Measurements from ENCODE around the gene THAP4. TPM values are rescaled to one million over a fixed set of nuclear protein-coding genes. Genes with fewer than 3 reads are reported as not detected.

The THAP4 gene
- total and polyA plus RNA-seq, 2 of the 13 experiments (the other 11 are each of a cell fraction or from before 2014, with no cell fraction given) = 59.7 to 75.7 TPM

DNA sequence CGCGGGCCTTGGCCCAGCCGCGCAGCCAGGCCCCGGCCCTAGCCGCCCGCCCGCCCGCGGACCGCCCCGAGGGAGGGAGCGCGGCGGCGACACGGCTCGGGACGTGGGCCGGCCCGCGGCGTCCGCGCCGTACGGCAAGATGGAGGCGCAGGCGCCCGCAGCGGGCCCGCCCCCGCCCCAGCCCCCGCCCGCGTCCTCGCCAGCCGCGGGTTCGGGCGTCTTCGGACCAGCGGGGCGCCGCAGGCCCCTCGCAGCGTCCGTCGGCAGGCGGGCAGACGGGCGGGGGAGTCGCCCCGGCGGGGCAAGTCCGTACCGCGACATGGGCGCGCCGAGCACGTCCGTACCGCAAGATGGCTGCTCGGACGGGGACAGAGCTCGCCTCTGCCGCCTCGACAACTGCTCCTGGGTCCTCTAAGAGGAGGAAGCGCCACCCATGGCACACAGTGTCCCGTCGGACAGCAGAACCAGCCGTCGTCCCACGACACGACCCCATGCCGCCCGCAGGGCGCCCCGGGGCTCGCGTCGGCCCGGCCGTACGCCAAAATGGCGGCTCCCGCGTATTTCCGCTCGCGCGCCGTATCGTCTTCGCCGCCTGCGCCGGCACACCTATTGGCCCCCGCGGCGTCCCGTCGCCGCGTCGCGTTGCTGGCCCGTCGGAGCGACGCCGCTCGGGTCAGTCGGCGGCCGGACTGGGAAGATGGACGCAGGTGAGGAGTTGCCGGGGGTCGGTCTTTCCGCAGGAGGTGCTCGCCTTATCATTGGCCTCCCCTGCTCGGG, at the start of gene THAP4, which contains the start of gene ATG4B (continued):
- TF ChIP-seq, protein P1, sequence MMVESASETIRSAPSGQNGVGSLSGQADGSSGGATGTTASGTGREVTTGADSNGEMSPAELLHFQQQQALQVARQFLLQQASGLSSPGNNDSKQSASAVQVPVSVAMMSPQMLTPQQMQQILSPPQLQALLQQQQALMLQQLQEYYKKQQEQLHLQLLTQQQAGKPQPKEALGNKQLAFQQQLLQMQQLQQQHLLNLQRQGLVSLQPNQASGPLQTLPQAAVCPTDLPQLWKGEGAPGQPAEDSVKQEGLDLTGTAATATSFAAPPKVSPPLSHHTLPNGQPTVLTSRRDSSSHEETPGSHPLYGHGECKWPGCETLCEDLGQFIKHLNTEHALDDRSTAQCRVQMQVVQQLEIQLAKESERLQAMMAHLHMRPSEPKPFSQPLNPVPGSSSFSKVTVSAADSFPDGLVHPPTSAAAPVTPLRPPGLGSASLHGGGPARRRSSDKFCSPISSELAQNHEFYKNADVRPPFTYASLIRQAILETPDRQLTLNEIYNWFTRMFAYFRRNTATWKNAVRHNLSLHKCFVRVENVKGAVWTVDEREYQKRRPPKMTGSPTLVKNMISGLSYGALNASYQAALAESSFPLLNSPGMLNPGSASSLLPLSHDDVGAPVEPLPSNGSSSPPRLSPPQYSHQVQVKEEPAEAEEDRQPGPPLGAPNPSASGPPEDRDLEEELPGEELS (CRISPR knock-in tag; IDR thresholded peaks at IDR 0.05) = peak; percentile 47; the same call in 1 of the 2 replicates
- TF ChIP-seq SRF (IDR thresholded peaks at IDR 0.05; ENCODE audit: low read depth, low read length) (peak; percentile 65; the same call in 1 of the 2 replicates), SKI (IDR thresholded peaks at IDR 0.05; ENCODE audit: partially characterized antibody) (peak; percentile 87), ZNF317 (CRISPR knock-in tag; IDR thresholded peaks at IDR 0.05) (no peak), HNRNPK (IDR thresholded peaks at IDR 0.05; ENCODE audit: low read depth, low read length, poor library complexity, severe bottlenecking) (peak; percentile 79), FOSL1 (CRISPR knock-in tag; IDR thresholded peaks at IDR 0.05; ENCODE audit: borderline replicate concordance) (no peak), MBNL3 (CRISPR knock-in tag; conservative IDR thresholded peaks at IDR 0.05) (no peak), ZMYM3 (CRISPR knock-in tag; IDR thresholded peaks at IDR 0.05) (peak; percentile 63; the same call in 1 of the 2 replicates), RARG (CRISPR knock-in tag; IDR thresholded peaks at IDR 0.05; ENCODE audit: low read depth) (0 out of 2 replicates have a peak, but pooled peaks have one; percentile 61), ZNF788 (CRISPR knock-in tag; IDR thresholded peaks at IDR 0.05; ENCODE audit: borderline replicate concordance) (peak; percentile 98), ZNF12 (CRISPR knock-in tag; IDR thresholded peaks at IDR 0.05) (peak; percentile 34; the same call in 1 of the 2 replicates), REXO4 (CRISPR knock-in tag; IDR thresholded peaks at IDR 0.05; ENCODE audit: borderline replicate concordance) (no peak), XRCC5 (optimal IDR thresholded peaks at IDR 0.05; ENCODE audit: low read length) (peak; percentile 75), HHEX (CRISPR knock-in tag; IDR thresholded peaks at IDR 0.05) (0 out of 2 replicates have a peak, but pooled peaks have one; percentile 24), ZNF383 (CRISPR knock-in tag; IDR thresholded peaks at IDR 0.05; ENCODE audit: borderline replicate concordance) (peak; percentile 56; the same call in 1 of the 2 replicates), BORCS8-MEF2B (CRISPR knock-in tag; IDR thresholded peaks at IDR 0.05) (peak; percentile 90), ZC3H4 (CRISPR knock-in tag; IDR thresholded peaks at IDR 0.05; ENCODE audit: borderline replicate concordance) (0 out of 2 replicates have a peak, but pooled peaks have one; percentile 63), KAT8 (CRISPR knock-in tag; IDR thresholded peaks at IDR 0.05) (peak; percentile 95), ZNF547 (CRISPR knock-in tag; IDR thresholded peaks at IDR 0.05) (peak; percentile 92), MIXL1 (CRISPR knock-in tag; IDR thresholded peaks at IDR 0.05) (peak; percentile 60; the same call in 1 of the 2 replicates), YY1 (IDR thresholded peaks at IDR 0.05; ENCODE audit: insufficient read depth, insufficient replicate concordance, low read depth, low read length) (peak; percentile 97), LCORL (IDR thresholded peaks at IDR 0.05) (no peak), LCORL (CRISPR knock-in tag; IDR thresholded peaks at IDR 0.05) (no peak; the same call in 1 of the 2 replicates)
- TF ChIP-seq, protein P2, sequence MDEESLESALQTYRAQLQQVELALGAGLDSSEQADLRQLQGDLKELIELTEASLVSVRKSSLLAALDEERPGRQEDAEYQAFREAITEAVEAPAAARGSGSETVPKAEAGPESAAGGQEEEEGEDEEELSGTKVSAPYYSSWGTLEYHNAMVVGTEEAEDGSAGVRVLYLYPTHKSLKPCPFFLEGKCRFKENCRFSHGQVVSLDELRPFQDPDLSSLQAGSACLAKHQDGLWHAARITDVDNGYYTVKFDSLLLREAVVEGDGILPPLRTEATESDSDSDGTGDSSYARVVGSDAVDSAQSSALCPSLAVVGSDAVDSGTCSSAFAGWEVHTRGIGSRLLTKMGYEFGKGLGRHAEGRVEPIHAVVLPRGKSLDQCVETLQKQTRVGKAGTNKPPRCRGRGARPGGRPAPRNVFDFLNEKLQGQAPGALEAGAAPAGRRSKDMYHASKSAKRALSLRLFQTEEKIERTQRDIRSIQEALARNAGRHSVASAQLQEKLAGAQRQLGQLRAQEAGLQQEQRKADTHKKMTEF (CRISPR knock-in tag; IDR thresholded peaks at IDR 0.05) = peak; percentile 92
- TF ChIP-seq, protein P3, sequence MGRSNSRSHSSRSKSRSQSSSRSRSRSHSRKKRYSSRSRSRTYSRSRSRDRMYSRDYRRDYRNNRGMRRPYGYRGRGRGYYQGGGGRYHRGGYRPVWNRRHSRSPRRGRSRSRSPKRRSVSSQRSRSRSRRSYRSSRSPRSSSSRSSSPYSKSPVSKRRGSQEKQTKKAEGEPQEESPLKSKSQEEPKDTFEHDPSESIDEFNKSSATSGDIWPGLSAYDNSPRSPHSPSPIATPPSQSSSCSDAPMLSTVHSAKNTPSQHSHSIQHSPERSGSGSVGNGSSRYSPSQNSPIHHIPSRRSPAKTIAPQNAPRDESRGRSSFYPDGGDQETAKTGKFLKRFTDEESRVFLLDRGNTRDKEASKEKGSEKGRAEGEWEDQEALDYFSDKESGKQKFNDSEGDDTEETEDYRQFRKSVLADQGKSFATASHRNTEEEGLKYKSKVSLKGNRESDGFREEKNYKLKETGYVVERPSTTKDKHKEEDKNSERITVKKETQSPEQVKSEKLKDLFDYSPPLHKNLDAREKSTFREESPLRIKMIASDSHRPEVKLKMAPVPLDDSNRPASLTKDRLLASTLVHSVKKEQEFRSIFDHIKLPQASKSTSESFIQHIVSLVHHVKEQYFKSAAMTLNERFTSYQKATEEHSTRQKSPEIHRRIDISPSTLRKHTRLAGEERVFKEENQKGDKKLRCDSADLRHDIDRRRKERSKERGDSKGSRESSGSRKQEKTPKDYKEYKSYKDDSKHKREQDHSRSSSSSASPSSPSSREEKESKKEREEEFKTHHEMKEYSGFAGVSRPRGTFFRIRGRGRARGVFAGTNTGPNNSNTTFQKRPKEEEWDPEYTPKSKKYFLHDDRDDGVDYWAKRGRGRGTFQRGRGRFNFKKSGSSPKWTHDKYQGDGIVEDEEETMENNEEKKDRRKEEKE (IDR thresholded peaks at IDR 0.05) = no peak
